HG02970 (cell line): ENCODE results near the gene DDX51.
"Not testable (repeated sequence)": the region's sequence is repeated elsewhere in the genome, so short reads cannot be mapped to it uniquely, and the experiment has no call there.

ENCODE experiments used
- ATAC-seq: cut with Tn5 transposase; IDR thresholded peaks from one replicate; pipeline ENCODE4 v1.9.1; 2021; ENCODE audit warnings: mild to moderate bottlenecking, moderate library complexity, moderate number of reproducible peaks; ENCODE audit not compliant: unreplicated experiment, low FRiP score

DDX51 gene

GRCh38 chr12:132156573-132157325, 12.6 kb upstream of the DDX51 start:
- no peak for ATAC-seq

DNA sequence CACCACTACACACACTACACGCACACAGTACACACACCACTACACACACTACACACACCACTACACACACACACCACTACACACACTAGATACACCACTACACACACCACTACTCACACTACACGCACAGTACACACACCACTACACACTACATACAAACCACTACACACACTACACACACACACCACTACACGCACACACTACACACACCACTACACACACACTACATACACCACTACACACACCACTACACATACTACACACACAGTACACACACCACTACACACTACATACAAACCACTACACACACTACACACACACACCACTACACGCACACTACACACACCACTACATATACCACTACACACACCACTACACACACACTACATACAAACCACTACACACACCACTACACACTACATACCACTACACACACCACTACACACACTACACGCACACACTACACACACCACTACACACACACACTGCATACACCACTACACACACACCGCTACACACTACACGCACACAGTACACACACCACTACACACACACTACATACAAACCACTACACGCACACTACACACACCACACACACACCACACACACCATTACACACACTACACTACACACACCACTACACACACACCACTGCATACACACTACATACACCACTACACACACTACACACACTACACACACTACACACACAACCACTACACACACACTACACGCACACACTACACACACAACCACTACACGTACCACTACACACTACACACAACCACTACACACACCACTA, 11.9 kb upstream of the DDX51 start:
- no peak for ATAC-seq

DNA sequence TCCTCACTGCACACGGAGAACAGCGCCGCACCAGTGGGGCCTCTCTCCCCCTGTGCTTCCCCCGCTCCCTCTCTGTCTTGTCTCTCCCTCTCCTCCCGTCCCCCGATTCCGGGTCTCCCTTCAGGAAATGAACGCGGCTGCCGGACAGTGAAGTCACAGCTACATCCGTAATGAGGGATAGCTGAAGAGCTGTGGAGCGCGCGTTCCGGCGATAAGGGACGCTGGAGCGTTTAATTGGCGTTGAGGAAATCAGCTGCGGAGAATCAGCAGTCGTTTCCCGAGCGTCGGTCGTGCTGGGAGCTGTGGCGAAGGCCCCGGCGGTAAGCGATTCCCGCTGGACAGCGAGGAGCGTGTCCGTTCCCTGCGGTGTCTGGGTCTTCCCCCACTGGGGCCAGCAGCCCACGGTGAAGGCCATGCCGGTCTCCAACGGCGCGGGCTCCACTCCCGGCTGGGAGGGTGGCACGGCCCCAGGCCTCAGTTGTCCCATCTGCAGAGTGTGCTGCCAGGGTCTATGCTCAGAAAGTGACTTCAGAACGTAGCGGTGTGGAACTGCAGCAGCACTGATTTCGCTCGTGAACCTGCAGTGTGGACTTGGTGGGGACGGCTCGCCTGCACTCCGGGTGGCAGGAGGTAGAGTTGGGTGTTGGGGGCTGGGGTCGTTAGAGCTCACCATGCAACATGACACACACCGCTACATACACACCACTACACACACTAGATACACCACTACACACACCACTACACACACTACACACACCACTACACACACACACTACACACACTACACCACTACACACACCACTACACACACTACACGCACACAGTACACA, 11.0 kb upstream of the DDX51 start:
- no peak for ATAC-seq

GRCh38 chr12:132154341-132154761, 10.2 kb upstream of the DDX51 start:
- no peak for ATAC-seq

DNA sequence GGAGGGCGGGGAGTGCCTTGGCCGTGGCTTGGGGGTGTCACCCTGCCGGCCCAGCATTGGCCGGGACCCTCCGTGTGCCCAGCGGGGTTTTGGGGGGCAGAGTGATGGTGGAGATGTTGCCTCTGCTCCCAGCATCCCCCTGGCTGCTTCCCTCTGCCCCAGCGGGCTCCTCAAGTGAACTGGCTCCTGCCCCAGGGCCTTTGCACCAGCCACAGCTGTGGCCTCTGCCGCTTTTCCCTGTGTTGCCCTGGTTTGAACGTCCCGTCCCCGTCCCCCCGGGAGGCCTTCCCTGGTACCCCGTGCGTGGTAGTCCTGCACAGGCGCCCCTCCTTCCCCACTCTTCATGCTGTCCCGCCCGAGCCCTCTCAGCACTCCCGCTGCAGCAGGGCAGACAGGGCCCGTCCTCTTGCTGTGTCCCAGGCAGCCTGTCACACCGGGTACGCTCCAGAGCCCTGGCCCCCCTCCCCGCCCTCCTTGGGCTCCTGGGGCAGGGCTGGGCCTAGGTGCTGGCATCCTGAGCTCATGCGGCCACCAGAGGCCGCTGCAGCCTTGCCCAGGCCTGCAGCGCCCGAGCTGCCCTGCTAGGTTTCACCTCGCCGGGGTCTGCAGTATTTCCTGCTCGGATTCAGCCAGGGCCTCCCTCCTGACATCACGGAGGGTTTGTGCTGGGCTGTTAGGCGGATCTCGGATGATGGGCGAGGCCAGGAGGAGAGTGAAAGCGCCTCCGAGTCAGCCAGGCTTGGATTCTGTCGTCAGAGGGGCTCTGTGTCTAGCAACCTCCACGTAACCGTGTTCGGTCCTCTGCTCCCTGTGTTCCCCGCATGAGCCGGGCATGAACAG, 9.6 kb upstream of the DDX51 start:
- no peak for ATAC-seq

GRCh38 chr12:132152953-132153352, 8.8 kb upstream of the DDX51 start:
- no peak for ATAC-seq

DNA sequence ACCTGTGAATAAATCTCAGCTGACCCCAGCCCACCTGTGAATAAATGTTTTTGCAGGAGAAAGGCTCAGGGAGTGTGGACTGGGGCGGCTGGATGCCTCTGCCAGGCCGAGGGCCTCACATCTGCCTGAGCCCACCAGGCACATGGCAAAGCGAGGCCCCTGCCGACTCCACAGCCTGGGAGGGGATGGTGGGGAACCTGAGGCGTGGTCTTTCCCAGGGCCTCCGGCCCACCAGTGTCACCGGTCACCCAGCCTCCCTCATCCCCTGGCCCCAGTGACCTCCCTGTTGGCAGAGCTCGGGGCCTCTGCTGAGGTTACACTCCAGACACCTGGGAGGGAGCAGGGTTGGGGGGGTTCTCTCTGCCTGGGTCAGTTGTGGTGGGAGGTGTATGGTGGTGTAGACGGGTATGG, 8.3 kb upstream of the DDX51 start:
- ATAC-seq = no peak

DNA sequence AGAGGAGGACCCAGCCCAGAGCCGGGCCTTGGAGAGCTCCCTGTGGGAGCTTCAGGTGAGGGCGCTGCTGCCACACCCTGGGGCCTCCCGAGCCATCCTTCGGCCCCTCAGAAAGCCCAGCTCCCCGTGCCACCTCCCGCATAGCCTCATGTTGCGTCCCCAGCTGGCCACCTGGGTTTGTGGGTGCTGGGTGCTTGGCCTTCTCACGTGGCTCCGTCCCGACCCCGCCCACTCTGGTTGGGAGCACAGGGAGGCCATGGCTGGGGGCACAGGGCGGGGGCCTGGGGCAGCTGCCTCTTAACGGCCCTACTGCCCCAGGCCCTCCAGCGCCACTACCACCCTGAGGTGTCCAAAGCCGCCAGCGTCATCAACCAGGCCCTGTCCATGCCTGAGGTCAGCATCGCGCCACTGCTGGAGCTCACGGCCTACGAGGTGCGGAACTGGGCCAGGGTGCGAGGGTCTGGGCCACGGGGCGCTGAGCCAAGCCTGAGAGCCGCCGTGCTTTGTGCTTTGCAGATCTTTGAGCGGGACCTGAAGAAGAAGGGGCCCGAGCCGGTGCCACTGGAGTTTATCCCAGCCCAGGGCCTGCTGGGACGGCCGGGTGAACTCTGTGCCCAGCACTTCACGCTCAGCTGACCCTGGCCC, 7.8 kb upstream of the DDX51 start:
- ATAC-seq = no peak

GRCh38 chr12:132151145-132151765, 7.1 kb upstream of the DDX51 start:
- ATAC-seq = no peak

GRCh38 chr12:132150780-132151144, 6.6 kb upstream of the DDX51 start:
- no peak for ATAC-seq

DNA sequence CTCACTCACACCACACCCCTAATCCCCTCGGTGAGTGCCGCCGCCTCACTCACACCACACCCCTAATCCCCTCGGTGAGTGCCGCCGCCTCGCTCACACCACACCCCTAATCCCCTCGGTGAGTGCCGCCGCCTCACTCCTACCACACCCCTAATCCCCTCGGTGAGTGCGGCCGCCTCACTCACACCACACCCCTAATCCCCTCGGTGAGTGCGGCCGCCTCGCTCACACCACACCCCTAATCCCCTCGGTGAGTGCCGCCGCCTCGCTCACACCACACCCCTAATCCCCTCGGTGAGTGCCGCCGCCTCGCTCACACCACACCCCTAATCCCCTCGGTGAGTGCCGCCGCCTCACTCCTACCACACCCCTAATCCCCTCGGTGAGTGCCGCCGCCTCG, 5.4 kb upstream of the DDX51 start:
- ATAC-seq = not testable (repeated sequence)

DNA sequence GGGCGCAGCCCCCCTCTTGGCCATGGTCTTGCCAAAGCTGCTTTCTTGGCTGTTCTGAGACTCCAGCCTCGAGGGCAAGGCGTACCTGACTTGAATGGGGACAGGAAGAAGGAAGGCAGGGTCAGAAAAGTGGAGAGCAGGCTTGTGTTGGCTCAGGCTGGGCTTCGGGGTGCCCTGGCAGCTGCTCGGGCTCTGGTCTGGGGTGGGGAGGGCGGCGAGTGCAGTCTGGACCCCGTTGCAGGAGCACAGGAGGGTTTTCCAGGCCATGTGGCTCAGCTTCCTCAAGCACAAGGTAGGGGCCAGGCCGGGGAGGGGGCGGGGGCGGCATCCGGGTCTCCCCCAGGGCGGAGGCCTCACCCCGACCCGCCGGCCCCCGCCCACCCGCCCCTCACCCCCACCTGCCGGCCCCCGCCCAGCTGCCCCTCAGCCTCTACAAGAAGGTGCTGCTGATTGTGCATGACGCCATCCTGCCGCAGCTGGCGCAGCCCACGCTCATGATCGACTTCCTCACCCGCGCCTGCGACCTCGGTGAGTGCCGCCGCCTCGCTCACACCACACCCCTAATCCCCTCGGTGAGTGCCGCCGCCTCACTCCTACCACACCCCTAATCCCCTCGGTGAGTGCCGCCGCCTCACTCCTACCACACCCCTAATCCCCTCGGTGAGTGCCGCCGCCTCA, 4.4 kb upstream of the DDX51 start:
- no peak for ATAC-seq

GRCh38 chr12:132147423-132148367, 3.6 kb upstream of the DDX51 start:
- no peak for ATAC-seq

DNA sequence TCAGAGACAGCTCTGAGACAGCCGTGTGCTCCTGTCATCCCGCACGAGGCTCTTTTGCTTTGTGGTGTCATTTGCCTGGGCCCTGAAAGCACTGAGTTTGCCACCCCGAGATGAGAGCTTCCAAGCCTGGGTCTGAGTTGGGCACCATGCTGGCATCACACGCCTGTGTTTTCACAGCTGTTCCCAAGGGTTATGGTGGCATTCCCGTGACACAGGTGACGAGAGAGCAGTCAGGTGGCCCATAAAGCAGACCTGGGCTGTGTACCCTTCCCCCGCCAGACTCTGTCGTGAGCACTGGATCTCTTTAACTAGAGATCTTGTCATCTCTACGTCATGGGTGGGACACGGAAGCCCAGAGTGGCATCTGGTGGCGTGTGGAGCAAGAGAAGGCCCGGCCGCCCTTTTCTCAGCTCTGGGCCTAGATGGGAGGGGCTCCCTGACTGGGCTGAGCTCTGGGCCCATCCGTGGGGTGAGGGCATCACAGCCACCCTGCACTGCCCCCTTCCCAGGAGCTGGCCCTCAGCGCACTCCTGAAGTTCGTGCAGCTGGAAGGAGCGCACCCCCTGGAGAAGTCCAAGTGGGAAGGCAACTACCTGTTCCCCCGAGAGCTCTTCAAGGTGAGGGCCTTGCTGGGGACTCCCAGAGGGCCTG, 2.8 kb upstream of the DDX51 start:
- ATAC-seq = no peak

DNA sequence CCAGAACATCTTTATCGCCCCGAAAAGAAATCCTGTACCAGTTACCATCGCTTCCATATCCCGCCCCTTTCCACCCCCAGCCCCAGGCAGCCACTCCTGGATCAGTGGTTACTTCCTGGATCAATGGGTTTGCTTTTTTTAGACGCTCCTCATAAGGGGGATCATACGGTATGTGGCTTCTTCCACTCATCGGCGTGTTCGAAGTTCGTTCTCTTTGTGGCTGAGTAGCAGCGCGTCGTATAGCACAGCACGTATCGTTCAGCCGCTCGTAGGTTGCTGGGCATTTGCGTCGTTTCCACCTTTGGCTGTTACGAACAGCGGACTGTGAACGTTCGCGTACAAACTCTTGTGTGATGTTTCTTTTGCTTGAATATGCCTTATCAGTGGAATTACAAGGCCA, 2.0 kb upstream of the DDX51 start:
- ATAC-seq = no peak

- no peak for ATAC-seq
These were observed 1.2 kb upstream of the DDX51 start for GRCh38 chr12:132145334-132145733.

DNA sequence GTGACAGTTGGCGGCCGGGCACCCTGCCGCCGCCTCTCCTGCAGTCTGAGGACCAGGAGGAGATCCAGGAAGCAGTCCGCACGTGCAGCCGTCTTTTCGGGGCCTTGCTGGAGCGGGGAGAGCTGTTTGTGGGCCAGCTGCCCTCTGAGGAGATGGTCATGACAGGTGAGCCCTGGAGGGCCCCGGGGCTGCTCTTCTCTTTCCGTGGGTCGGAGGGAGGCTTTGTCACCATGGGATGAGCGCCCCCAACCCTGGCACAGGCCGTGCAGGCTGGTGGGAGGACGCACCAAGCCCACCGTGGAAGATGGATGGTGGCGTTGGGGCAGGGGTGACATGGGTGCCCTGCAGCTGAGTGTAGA, 670 bp upstream of the DDX51 start:
- ATAC-seq = no peak
